Suprapubic skin (tissue), 4 donors: ENCODE measurements around the gene NAIF1. TPM values are rescaled to one million over a fixed set of nuclear protein-coding genes. Genes with fewer than 3 reads are reported as not detected.

Experiments used
- DNase-seq, 2 donors: peaks; one replicate each; pipeline ENCODE4 v3.0.0-alpha.2; 2019; ENCODE audit warnings: low spot score in 2 of 2
- H3K27ac ChIP-seq: fragments of 200-600 bp; sonication (generic); one replicate; pipeline ENCODE4 v1.5.1; 2019
- H3K27me3 ChIP-seq: fragments of 200-600 bp; sonication (generic); one replicate; pipeline ENCODE4 v1.5.1; 2019
- H3K36me3 ChIP-seq: fragments of 200-600 bp; sonication (generic); one replicate; pipeline ENCODE4 v1.5.1; 2019
- H3K4me1 ChIP-seq: fragments of 200-600 bp; sonication (generic); one replicate; pipeline ENCODE4 v1.5.1; 2019
- H3K4me3 ChIP-seq: fragments of 200-600 bp; sonication (generic); one replicate; pipeline ENCODE4 v1.5.1; 2019; ENCODE audit warnings: mild to moderate bottlenecking
- H3K9me3 ChIP-seq: fragments of 200-600 bp; sonication (generic); one replicate; pipeline ENCODE4 v1.5.1; 2019
- EP300 ChIP-seq: sonication (generic); formaldehyde crosslinking; IDR thresholded peaks from one replicate; pipeline ENCODE4 v1.6.1; 2017; ENCODE audit warnings: antibody characterized with exemption
- POLR2A ChIP-seq, 2 donors: fragments of 450-650 bp; IDR thresholded peaks; one replicate each; pipeline ENCODE4 v1.6.1; 2017; ENCODE audit warnings: antibody characterized with exemption in 2 of 2, mild to moderate bottlenecking in 2 of 2, moderate library complexity in 2 of 2
- POLR2AphosphoS5 ChIP-seq, 3 donors: sonication (generic); formaldehyde crosslinking; IDR thresholded peaks; one replicate each; pipeline ENCODE4 v1.6.1; 2017; ENCODE audit warnings: antibody characterized with exemption in 3 of 3
- WGBS: methylation state at CpG from one replicate; pipeline ENCODE4 v1.1.5; 2018; 5-methylcytosine and 5-hydroxymethylcytosine counted together
- total RNA-seq, 4 donors: library from RNA; depleted of rRNA; stranded (reverse); fragments of >200 nt; gene quantifications; one replicate each; pipeline ENCODE4 v1.1.0, GENCODE V29; 2016
- TF ChIP-seq, protein P1 (sequence below), 2 donors: fragments of 200-600 bp in 1 of 2; fragments of 450-650 bp in 1 of 2; sonication (generic) in 1 of 2; IDR thresholded peaks; one replicate each; pipeline ENCODE4 v1.5.1; 2016 to 2019; ENCODE audit warnings: antibody characterized with exemption in 2 of 2, mild to moderate bottlenecking in 1 of 2, moderate library complexity in 1 of 2

The NAIF1 gene
- total RNA-seq, 4 donors from 2014 or later, result 9.6 to 14.7 (median 12.6) TPM

DNA sequence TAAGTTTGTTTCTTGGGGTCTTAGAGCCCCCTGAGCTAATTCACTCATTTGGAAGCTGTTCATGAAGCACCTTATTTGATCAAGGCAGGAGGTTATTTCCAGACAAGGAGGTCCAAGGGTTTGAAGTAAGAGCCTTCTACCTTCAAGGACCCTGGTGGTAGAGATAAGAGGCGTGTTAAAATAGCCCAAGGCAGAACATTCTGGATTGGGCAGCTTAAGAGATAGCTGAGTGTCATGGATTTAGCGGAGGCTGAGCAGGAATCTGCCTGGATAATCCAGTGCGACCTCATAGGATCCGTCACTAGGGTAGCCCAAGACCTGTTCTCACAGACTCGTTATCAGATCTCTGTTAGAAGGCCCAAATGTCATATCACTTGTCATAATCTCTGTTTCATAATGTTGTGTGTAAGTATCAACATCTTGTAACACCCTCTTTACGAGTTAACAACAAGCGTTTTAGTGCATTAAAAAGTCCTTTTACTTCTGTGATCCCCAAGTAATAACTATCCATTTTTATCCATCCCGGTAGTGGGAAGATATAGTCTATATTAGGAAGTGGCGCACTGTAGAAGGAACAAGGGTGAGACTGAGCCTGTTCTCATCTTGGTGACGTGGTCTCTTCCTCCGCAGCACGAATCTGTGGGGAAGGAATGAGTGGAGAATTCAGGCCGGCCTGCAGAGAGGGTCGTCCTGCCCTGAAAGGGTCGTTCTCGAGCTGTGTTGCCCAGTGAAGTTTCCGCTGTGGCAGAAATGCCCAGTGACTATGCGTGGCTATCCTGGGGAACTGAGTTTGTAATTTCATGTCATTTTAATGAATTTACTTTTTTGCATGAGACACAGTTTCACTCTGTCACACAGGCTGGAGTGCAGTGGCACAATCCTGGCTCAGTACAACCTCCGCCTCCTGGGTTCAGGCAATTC lies 29.8 kb upstream of the NAIF1 start:
- peak overlapping the region; percentile 96 for H3K27ac ChIP-seq
- no peak overlapping the region for H3K4me3 ChIP-seq
- TF ChIP-seq, protein P1, sequence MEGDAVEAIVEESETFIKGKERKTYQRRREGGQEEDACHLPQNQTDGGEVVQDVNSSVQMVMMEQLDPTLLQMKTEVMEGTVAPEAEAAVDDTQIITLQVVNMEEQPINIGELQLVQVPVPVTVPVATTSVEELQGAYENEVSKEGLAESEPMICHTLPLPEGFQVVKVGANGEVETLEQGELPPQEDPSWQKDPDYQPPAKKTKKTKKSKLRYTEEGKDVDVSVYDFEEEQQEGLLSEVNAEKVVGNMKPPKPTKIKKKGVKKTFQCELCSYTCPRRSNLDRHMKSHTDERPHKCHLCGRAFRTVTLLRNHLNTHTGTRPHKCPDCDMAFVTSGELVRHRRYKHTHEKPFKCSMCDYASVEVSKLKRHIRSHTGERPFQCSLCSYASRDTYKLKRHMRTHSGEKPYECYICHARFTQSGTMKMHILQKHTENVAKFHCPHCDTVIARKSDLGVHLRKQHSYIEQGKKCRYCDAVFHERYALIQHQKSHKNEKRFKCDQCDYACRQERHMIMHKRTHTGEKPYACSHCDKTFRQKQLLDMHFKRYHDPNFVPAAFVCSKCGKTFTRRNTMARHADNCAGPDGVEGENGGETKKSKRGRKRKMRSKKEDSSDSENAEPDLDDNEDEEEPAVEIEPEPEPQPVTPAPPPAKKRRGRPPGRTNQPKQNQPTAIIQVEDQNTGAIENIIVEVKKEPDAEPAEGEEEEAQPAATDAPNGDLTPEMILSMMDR (IDR thresholded peaks at IDR 0.05), result no peak
- 86% methylated on average over 19 of the region's 19 CpGs for WGBS
- no peak for DNase-seq
- H3K9me3 ChIP-seq, result no peaks in the 10 kb centered on the region
- peaks cover 87% of the 10 kb centered on the region for H3K4me1 ChIP-seq
- H3K36me3 ChIP-seq, result peaks cover 10% of the 10 kb centered on the region
- no peaks in the 10 kb centered on the region for H3K27me3 ChIP-seq

DNA sequence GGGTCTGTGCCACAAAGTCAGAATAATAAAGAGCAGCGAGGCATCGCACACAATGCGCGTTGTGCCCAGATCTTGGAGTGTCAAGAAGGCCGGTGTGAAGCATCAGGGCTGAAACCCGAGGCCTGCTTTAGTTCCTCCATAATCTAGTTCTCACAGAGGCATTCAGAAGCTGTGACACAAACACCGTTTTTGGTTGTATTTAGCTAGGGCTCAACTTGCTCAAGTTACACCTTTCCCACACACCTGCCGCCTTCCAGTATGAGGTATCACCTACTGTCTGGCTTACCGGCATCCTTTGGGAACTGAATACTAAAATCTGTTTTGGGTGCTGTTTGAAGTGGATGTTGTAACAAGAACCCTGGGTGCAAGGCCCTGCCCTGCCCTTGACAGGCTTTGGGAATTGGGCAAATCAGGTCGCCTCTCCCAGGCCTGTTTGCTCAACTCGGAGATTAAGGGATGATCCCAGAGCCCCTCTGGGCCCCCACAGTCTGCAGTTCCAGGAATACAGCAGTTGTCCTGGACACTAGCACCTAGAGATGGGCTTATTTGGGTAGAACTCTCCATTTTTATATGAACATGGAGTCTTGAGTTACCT lies 27.9 kb upstream of the NAIF1 start:
- WGBS, result 73% methylated on average over 11 of the region's 11 CpGs
- no peaks in the 10 kb centered on the region for H3K9me3 ChIP-seq
- no peak overlapping the region for H3K4me3 ChIP-seq
- H3K27me3 ChIP-seq, result no peaks in the 10 kb centered on the region
- H3K27ac ChIP-seq, result peak overlapping the region; percentile 94
- TF ChIP-seq, protein P1 (IDR thresholded peaks at IDR 0.05), result no peak
- no peak for TF ChIP-seq EP300
- H3K4me1 ChIP-seq, result peaks cover 84% of the 10 kb centered on the region
- DNase-seq, result no peak
- H3K36me3 ChIP-seq, result no peaks in the 10 kb centered on the region

DNA sequence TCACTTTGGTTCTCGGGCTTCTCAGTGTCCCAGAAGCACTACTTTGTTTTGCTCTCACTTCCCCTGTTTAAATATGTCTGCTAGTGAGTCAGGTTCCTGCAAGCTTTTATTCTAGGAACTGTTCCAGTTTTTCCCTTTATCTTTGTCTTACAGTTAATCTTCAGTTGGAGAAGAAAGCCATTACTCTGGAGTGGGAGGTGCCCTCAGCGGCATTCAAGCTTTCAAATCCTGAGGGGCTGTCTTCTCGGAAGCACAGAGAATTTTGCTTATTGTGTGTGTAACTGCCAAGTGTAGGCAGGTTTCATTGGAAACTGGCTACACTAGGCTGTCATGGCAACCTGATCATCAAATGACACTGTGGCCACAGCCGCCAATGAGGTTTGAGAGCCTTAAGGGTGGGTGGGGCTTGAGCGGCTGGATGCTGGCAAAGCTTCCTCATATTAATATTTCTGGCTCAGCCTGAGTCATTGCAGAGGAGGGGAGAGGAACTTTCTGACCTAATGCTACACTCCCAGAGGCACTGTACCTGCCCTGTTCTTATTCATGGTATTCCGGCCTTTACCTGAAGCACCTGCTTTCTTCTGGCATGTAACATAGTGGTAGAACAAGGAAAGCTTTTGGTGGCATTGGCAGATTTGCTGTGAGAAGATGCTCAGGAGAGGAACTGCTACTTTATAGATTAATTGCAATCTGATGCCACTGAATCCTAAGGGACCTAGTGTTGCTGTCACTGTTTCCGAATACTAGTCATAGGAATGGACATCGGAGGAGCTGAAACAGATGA lies 27.2 kb upstream of the NAIF1 start:
- H3K4me3 ChIP-seq, result peak overlapping the region; percentile 25
- TF ChIP-seq POLR2AphosphoS5 (IDR thresholded peaks at IDR 0.05) (peak in 2 of 3 donors; percentile 21 to 90), POLR2A (IDR thresholded peaks at IDR 0.05) (peak in 1 of 2 donors; percentile 57), EP300 (no peak)
- 11% methylated on average over 8 of the region's 8 CpGs for WGBS
- peaks cover 77% of the 10 kb centered on the region for H3K4me1 ChIP-seq
- peak; percentile 96 for DNase-seq
- peak overlapping the region; percentile 94 for H3K27ac ChIP-seq
- H3K27me3 ChIP-seq, result no peaks in the 10 kb centered on the region
- H3K36me3 ChIP-seq, result no peaks in the 10 kb centered on the region
- no peaks in the 10 kb centered on the region for H3K9me3 ChIP-seq

DNA sequence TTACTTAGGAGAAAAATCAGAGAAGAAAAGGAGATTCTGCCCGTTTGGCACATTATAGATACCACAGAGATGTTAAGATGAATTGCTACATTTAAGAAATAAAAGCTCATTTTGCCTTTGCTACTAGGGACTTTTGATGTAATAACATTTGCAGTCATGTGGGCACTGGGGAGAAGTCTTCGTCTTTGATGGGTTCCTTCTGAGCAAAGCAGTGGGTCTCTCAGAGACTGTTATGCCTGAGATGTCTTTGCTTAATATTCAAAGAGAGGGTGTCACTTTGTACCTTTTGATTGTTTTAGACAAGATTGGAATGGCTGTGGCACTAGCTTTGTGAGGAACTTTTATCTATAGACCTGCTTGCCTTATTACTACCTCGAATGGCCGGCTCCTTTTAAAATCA lies 25.9 kb upstream of the NAIF1 start:
- Histone ChIP-seq H3K4me1 (peaks cover 64% of the 10 kb centered on the region), H3K36me3 (no peaks in the 10 kb centered on the region)
- TF ChIP-seq, protein P1 (IDR thresholded peaks at IDR 0.05), result no peak
- no peak for TF ChIP-seq EP300
- no peak for TF ChIP-seq POLR2AphosphoS5 (IDR thresholded peaks at IDR 0.05)
- no peak for TF ChIP-seq POLR2A (IDR thresholded peaks at IDR 0.05)

DNA sequence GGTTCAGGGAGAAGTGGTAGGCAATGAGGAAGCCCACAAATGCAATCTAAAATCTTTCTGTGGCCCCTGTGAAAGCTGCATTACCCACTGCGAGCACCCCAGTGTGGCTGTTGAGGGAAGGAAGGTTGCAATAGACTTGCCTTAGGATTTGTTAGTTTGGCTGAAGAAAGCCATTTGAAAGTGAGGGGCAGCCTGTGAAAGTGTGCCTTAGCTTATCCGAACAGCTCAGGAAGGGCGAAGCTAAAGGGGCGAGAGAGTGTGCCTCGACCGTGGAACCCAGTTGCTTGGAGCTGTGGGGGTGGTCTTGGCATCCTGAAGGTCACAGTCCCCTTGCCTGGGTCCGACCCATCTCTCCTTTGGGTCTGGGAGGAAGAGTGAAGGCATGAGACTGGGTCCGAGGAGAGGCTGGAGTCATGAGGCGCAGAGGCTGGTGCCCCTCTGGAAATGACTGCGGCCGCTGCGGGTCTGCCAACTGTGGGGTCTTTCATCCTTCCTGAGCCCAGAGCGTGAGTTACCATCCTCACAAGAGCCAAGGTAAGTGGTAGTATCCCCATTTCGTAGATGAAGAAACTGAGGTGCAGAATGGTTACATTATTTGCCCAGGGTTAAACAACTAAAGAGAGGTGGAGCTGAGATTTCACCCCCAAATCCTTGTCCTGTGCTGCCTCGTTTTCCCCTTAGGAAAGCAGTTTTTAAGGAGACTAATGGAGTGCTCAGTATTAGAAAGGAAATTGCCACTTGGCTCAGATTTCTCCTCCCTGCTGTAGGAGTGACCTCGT lies 25.3 kb upstream of the NAIF1 start:
- Histone ChIP-seq H3K9me3 (no peaks in the 10 kb centered on the region), H3K4me1 (peaks cover 57% of the 10 kb centered on the region), H3K36me3 (no peaks in the 10 kb centered on the region), H3K4me3 (no peak overlapping the region), H3K27ac (peak overlapping the region; percentile 94), H3K27me3 (no peaks in the 10 kb centered on the region)
- no peak for DNase-seq
- TF ChIP-seq, protein P1 (IDR thresholded peaks at IDR 0.05), result no peak
- TF ChIP-seq POLR2A (IDR thresholded peaks at IDR 0.05) (no peak), POLR2AphosphoS5 (IDR thresholded peaks at IDR 0.05) (no peak), EP300 (no peak)
- 81% methylated on average over 16 of the region's 16 CpGs for WGBS

More for the DNA sequence above, 25.9 kb upstream of the NAIF1 start:
- Histone ChIP-seq H3K4me3 (no peak overlapping the region), H3K27me3 (no peaks in the 10 kb centered on the region), H3K27ac (peak overlapping the region; percentile 94), H3K9me3 (no peaks in the 10 kb centered on the region)
- 61% methylated on average over 4 of the region's 4 CpGs for WGBS
- DNase-seq, result no peak
